GM19455 (cell line): Measurements from ENCODE around the gene GSAP.
"Not testable (repeated sequence)": the region's sequence is repeated elsewhere in the genome, so short reads cannot be mapped to it uniquely, and the experiment has no call there.

ENCODE experiments used
- ATAC-seq: cut with Tn5 transposase; IDR thresholded peaks from one replicate; pipeline ENCODE4 v1.9.1; 2021; ENCODE audit not compliant: unreplicated experiment

The GSAP gene

GRCh38 chr7:77293046-77293445, 123.1 kb downstream of the GSAP start:
- no peak for ATAC-seq

GRCh38 chr7:77290425-77290824, 125.7 kb downstream of the GSAP start:
- ATAC-seq, result no peak

GRCh38 chr7:77289387-77289786, 126.8 kb downstream of the GSAP start:
- ATAC-seq, result no peak

GRCh38 chr7:77288676-77289320, 127.4 kb downstream of the GSAP start:
- ATAC-seq, result no peak

- no peak for ATAC-seq
Measured at GRCh38 chr7:77284616-77285015, 131.5 kb downstream of the GSAP start.

GRCh38 chr7:77284005-77284404, 132.1 kb downstream of the GSAP start:
- no peak for ATAC-seq

- ATAC-seq, result no peak
Measured at GRCh38 chr7:77282897-77283296, 133.3 kb downstream of the GSAP start.

GRCh38 chr7:77281780-77282478, 134.2 kb downstream of the GSAP start:
- no peak for ATAC-seq

- no peak for ATAC-seq
Measured at GRCh38 chr7:77276120-77276519, 140.0 kb downstream of the GSAP start.

GRCh38 chr7:77275663-77276062, 140.5 kb downstream of the GSAP start:
- ATAC-seq, result not testable (repeated sequence)

- ATAC-seq, result no peak
Measured at GRCh38 chr7:77271766-77272165, 144.4 kb downstream of the GSAP start.

GRCh38 chr7:77270094-77270480, 146.1 kb downstream of the GSAP start:
- ATAC-seq, result no peak

GRCh38 chr7:77269360-77270093, 146.6 kb downstream of the GSAP start:
- ATAC-seq, result peak; percentile 69

GRCh38 chr7:77266291-77266794, 149.8 kb downstream of the GSAP start:
- peak; percentile 79 for ATAC-seq

- no peak for ATAC-seq
Measured at GRCh38 chr7:77265666-77266065, 150.5 kb downstream of the GSAP start.

GRCh38 chr7:77262316-77262715, 153.8 kb downstream of the GSAP start:
- ATAC-seq, result no peak
